IPS DF 6.9 (cell line): ENCODE measurements around the gene ZNF219.

Source experiments
- DNase-seq: peaks from one replicate; pipeline ENCODE4 v3.0.0-alpha.2; 2013; ENCODE audit warnings: low read depth, low spot score
- H3K27ac ChIP-seq: one replicate; pipeline ENCODE4 v1.5.1; 2013; ENCODE audit warnings: low read length, control low read depth
- H3K27me3 ChIP-seq: 2 replicates; pipeline ENCODE4 v1.6.1; 2013; ENCODE audit warnings: mild to moderate bottlenecking, low read length; ENCODE audit not compliant: control insufficient read depth, insufficient read depth
- H3K36me3 ChIP-seq: 2 replicates; pipeline ENCODE4 v1.6.1; 2013; ENCODE audit warnings: low read length; ENCODE audit not compliant: control insufficient read depth, insufficient read depth
- H3K4me1 ChIP-seq: 2 replicates; pipeline ENCODE4 v1.6.1; 2013; ENCODE audit warnings: low read length; ENCODE audit not compliant: control insufficient read depth, insufficient read depth
- H3K4me3 ChIP-seq: 2 replicates; pipeline ENCODE4 v1.5.1; 2013; ENCODE audit warnings: mild to moderate bottlenecking, low read length
- H3K9me3 ChIP-seq: 2 replicates; pipeline ENCODE4 v1.6.1; 2013; ENCODE audit warnings: low read length, inconsistent platforms; ENCODE audit not compliant: control insufficient read depth, insufficient read depth
- WGBS: extraction: QIAGEN DNeasy Blood & Tissue Kit; methylation state at CpG from one replicate; pipeline ENCODE4 v1.1.7; 2013; ENCODE audit warnings: mixed read lengths, missing lambda C conversion rate; ENCODE audit not compliant: insufficient read length, insufficient coverage; 5-methylcytosine and 5-hydroxymethylcytosine counted together

Gene ZNF219

GRCh38 chr14:21075719-21076437 lies 22.6 kb downstream of the ZNF219 start:
- Histone ChIP-seq H3K9me3 (no peaks in the 10 kb centered on the region), H3K27me3 (no peaks in the 10 kb centered on the region), H3K36me3 (peaks cover 32% of the 10 kb centered on the region), H3K27ac (no peak overlapping the region), H3K4me3 (no peak overlapping the region), H3K4me1 (peaks cover 4% of the 10 kb centered on the region; the same call in 1 of the 2 replicates)
- WGBS, result no CpG with 5 or more reads among the region's 9 CpGs
- no peak for DNase-seq

- no peaks in the 10 kb centered on the region for H3K9me3 ChIP-seq
- peaks cover 4% of the 10 kb centered on the region; the same call in 1 of the 2 replicates for H3K4me1 ChIP-seq
- no peaks in the 10 kb centered on the region for H3K27me3 ChIP-seq
- H3K36me3 ChIP-seq, result peaks cover 27% of the 10 kb centered on the region
- H3K4me3 ChIP-seq, result no peak overlapping the region
- DNase-seq, result no peak
- no CpG with 5 or more reads among the region's 26 CpGs for WGBS
- H3K27ac ChIP-seq, result no peak overlapping the region
These were observed 23.8 kb downstream of the ZNF219 start for GRCh38 chr14:21074398-21075272.

GRCh38 chr14:21073921-21074320 lies 24.5 kb downstream of the ZNF219 start:
- Histone ChIP-seq H3K4me3 (no peak overlapping the region), H3K27me3 (no peaks in the 10 kb centered on the region), H3K27ac (no peak overlapping the region), H3K9me3 (no peaks in the 10 kb centered on the region), H3K4me1 (peaks cover 4% of the 10 kb centered on the region; the same call in 1 of the 2 replicates), H3K36me3 (peaks cover 26% of the 10 kb centered on the region)
- WGBS, result no CpG with 5 or more reads among the region's 9 CpGs
- DNase-seq, result no peak

GRCh38 chr14:21072781-21073339 lies 25.6 kb downstream of the ZNF219 start:
- no peaks in the 10 kb centered on the region for H3K9me3 ChIP-seq
- no peak for DNase-seq
- WGBS, result no CpG with 5 or more reads among the region's 9 CpGs
- H3K4me1 ChIP-seq, result peaks cover 4% of the 10 kb centered on the region; the same call in 1 of the 2 replicates
- peaks cover 17% of the 10 kb centered on the region for H3K36me3 ChIP-seq
- H3K27ac ChIP-seq, result no peak overlapping the region
- H3K4me3 ChIP-seq, result no peak overlapping the region
- H3K27me3 ChIP-seq, result no peaks in the 10 kb centered on the region; the same call in 1 of the 2 replicates

GRCh38 chr14:21072031-21072473 lies 26.4 kb downstream of the ZNF219 start:
- no peak overlapping the region for H3K4me3 ChIP-seq

GRCh38 chr14:21071225-21072030 lies 27.0 kb downstream of the ZNF219 start:
- no peak for DNase-seq
- WGBS, result no CpG with 5 or more reads among the region's 37 CpGs
- Histone ChIP-seq H3K4me1 (peaks cover 4% of the 10 kb centered on the region; the same call in 1 of the 2 replicates), H3K27me3 (no peaks in the 10 kb centered on the region; the same call in 1 of the 2 replicates), H3K9me3 (no peaks in the 10 kb centered on the region), H3K27ac (peak overlapping the region; percentile 35), H3K4me3 (peak overlapping the region; percentile 77; the same call in 1 of the 2 replicates), H3K36me3 (peaks cover 17% of the 10 kb centered on the region)

More at GRCh38 chr14:21072031-21072473, 26.4 kb downstream of the ZNF219 start:
- Histone ChIP-seq H3K27ac (no peak overlapping the region), H3K36me3 (peaks cover 17% of the 10 kb centered on the region), H3K27me3 (no peaks in the 10 kb centered on the region; the same call in 1 of the 2 replicates), H3K9me3 (no peaks in the 10 kb centered on the region), H3K4me1 (peaks cover 4% of the 10 kb centered on the region; the same call in 1 of the 2 replicates)
- no peak for DNase-seq
- WGBS, result no CpG with 5 or more reads among the region's 4 CpGs

GRCh38 chr14:21070610-21071224 lies 27.7 kb downstream of the ZNF219 start:
- H3K4me3 ChIP-seq, result peak overlapping the region; percentile 77
- H3K27ac ChIP-seq, result peak overlapping the region; percentile 35
- WGBS, result no CpG with 5 or more reads among the region's 23 CpGs
- H3K4me1 ChIP-seq, result peaks cover 4% of the 10 kb centered on the region; the same call in 1 of the 2 replicates
- no peak for DNase-seq
- peaks cover 15% of the 10 kb centered on the region for H3K36me3 ChIP-seq
- H3K9me3 ChIP-seq, result no peaks in the 10 kb centered on the region
- H3K27me3 ChIP-seq, result no peaks in the 10 kb centered on the region; the same call in 1 of the 2 replicates

GRCh38 chr14:21070083-21070609 lies 28.3 kb downstream of the ZNF219 start, which contains the start of gene ARHGEF40:
TSS of gene ARHGEF40 (plus strand) at chr14:21070304. CDS start at chr14:21070397, 93 bp downstream.
- Histone ChIP-seq H3K27me3 (no peaks in the 10 kb centered on the region; the same call in 1 of the 2 replicates), H3K4me3 (peak within 1 kb of the TSS; percentile 77), H3K9me3 (no peaks in the 10 kb centered on the region), H3K27ac (peak within 1 kb of the TSS; percentile 35), H3K36me3 (peaks cover 9% of the 10 kb centered on the region), H3K4me1 (peaks cover 4% of the 10 kb centered on the region; the same call in 1 of the 2 replicates)
- no CpG with 5 or more reads among the region's 63 CpGs for WGBS
- DNase-seq, result no peak
